Colonic mucosa (tissue), 4 donors: ENCODE measurements around the gene CCR4. TPM values are rescaled to one million over a fixed set of nuclear protein-coding genes. Genes with fewer than 3 reads are reported as not detected.
"Not testable (repeated sequence)": the region's sequence is repeated elsewhere in the genome, so short reads cannot be mapped to it uniquely, and the experiment has no call there.

ENCODE experiments used
- DNase-seq: peaks from one replicate; pipeline ENCODE4 v3.0.0-alpha.2; 2020
- H3K27ac ChIP-seq: fragments of 200-600 bp; one replicate; pipeline ENCODE4 v1.8.0; 2021
- H3K27me3 ChIP-seq: fragments of 200-600 bp; one replicate; pipeline ENCODE4 v1.8.0; 2021
- H3K36me3 ChIP-seq: fragments of 200-600 bp; one replicate; pipeline ENCODE4 v1.8.0; 2021
- H3K4me1 ChIP-seq: fragments of 200-600 bp; one replicate; pipeline ENCODE4 v1.8.0; 2021; ENCODE audit warnings: mild to moderate bottlenecking
- H3K4me3 ChIP-seq: fragments of 200-600 bp; one replicate; pipeline ENCODE4 v1.8.0; 2021
- H3K9ac ChIP-seq, 2 donors: one replicate each; pipeline ENCODE4 v1.7.0; 2013; ENCODE audit warnings: control low read depth in 2 of 2, low read depth in 2 of 2, low read length in 2 of 2
- H3K9me3 ChIP-seq: fragments of 200-600 bp; one replicate; pipeline ENCODE4 v1.8.0; 2021
- intact Hi-C: fragments of 100-400 bp; cut with DNase I; formaldehyde crosslinking; loops from one replicate; pipeline ENCODE4 v1.14.1; 2022
- total RNA-seq, 2 donors: library from RNA; stranded (reverse); fragmentation: NEBNext Ultra II Directional in 1 of 2; extraction: Animal tissue kit (Norgen Biotek cat#: 25700) in 1 of 2; gene quantifications; one replicate each; pipeline ENCODE4 v1.2.1, GENCODE V29; 2021
- TF ChIP-seq, protein P1 (sequence below): fragments of 200-600 bp; IDR thresholded peaks from one replicate; pipeline ENCODE4 v1.8.0; 2022; ENCODE audit warnings: antibody characterized with exemption, mild to moderate bottlenecking
- donor health status: healthy.
- donor health status: DM: no; HTN: no; CAD: no.
- donor health status: DM: no; HTN: no; CAD: no.

The CCR4 gene
- total RNA-seq, 2 donors from 2014 or later: 0.49 to 0.69 TPM

DNA sequence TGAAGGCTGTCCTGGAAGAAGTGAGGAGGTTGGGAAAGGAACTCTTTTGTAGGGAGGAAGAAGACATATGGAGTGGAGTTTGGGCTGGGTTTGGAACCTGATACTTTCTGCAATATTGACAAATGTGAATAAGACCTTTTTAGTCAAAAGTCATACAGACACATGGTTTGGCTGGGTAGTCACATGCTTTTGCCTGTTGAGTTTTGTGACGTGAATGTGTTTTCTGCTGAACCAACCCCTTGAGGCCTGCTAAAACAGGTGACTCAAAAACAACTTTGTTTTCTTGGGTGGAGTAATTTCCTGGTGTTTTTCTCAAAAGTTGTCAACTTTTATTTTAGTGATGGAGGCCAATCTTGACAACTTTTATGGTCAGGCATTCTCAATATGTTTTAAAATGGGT, 39.4 kb upstream of the CCR4 start:
- TF ChIP-seq, protein P1, sequence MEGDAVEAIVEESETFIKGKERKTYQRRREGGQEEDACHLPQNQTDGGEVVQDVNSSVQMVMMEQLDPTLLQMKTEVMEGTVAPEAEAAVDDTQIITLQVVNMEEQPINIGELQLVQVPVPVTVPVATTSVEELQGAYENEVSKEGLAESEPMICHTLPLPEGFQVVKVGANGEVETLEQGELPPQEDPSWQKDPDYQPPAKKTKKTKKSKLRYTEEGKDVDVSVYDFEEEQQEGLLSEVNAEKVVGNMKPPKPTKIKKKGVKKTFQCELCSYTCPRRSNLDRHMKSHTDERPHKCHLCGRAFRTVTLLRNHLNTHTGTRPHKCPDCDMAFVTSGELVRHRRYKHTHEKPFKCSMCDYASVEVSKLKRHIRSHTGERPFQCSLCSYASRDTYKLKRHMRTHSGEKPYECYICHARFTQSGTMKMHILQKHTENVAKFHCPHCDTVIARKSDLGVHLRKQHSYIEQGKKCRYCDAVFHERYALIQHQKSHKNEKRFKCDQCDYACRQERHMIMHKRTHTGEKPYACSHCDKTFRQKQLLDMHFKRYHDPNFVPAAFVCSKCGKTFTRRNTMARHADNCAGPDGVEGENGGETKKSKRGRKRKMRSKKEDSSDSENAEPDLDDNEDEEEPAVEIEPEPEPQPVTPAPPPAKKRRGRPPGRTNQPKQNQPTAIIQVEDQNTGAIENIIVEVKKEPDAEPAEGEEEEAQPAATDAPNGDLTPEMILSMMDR: no peak
- no peaks in the 10 kb centered on the region for H3K9me3 ChIP-seq
- no peaks in the 10 kb centered on the region for H3K36me3 ChIP-seq
- intact Hi-C loops: no loop called here
- H3K4me1 ChIP-seq: no peaks in the 10 kb centered on the region
- no peak for DNase-seq
- H3K9ac ChIP-seq: no peak overlapping the region
- H3K27ac ChIP-seq: no peak overlapping the region
- H3K4me3 ChIP-seq: no peak overlapping the region
- no peaks in the 10 kb centered on the region for H3K27me3 ChIP-seq

DNA sequence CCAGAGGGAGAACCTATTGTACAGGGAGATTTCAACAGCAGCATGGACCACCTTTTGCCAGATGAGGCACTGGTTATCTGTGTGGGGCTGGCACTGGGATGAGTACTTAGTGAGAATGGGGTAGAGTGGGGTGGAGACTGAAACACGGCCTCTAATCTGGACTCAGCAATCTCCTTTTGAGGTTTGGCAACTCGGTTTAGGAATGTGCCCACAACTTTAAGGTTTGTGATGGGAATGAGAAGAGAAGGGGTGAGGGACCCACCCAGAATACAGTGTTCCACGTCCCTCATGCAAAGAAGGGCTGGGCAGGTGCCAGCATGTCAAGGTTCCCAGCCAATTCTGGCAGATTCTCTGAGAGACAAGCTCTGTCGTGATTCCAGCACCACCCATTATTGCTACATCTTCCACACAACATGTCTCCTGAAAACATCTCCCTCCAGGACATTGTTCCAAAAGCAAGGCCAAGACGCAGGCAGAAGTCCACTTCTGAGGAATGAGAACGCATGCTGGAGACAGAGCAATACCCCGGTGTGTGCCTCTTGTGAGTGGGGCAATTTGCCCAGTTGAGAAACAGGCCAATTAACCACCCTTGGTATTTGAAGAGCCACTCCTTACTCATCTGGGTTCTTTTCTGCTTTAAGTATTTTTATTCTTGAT, 37.5 kb upstream of the CCR4 start:
- H3K4me3 ChIP-seq: no peak overlapping the region
- H3K9me3 ChIP-seq: no peaks in the 10 kb centered on the region
- H3K9ac ChIP-seq: no peak overlapping the region
- H3K27me3 ChIP-seq: no peaks in the 10 kb centered on the region
- TF ChIP-seq, protein P1: no peak
- DNase-seq: no peak
- no peaks in the 10 kb centered on the region for H3K36me3 ChIP-seq
- H3K4me1 ChIP-seq: no peaks in the 10 kb centered on the region
- intact Hi-C loops: no loop called here
- no peak overlapping the region for H3K27ac ChIP-seq

DNA sequence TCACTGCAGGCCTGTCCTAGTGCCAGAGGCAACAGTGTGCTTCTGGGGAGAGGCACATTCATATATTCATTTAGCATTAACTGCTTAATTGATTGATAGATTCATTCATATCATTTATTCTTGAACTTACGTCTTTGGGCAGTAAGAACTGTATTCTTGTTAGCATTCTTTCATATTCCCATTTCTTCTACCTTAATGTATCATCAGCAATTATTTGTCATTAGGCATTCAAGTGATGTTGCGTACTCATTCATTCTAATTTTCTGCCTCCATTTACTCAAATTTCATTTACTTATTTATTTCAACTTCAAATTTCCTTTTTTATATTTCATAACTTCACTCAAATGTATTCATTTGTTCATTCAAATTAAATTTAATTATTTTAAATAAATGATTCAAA, 31.5 kb upstream of the CCR4 start:
- intact Hi-C loops: no loop called here
- TF ChIP-seq, protein P1: no peak

DNA sequence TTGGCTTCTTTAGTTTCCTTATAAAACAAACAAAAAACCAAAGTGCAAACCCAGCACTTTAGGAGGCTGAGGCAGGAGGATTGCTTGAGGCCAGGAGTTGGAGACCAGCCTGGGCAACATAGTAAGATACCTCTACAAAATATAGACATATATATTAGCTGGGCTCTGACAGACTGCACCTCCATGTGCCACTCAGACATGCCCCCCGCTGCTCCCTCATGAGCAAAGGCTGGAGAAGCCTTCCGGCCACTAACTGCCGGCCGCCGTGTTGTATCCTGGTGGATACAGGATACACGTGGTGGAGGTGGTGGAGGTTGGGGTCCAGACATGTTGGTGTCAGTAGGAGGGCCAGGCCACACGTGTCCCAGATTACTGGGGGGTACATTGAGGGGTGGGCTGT, 29.4 kb upstream of the CCR4 start:
- intact Hi-C loops: no loop called here
- H3K27me3 ChIP-seq: no peaks in the 10 kb centered on the region
- no peak for DNase-seq
- H3K4me1 ChIP-seq: no peaks in the 10 kb centered on the region
- H3K36me3 ChIP-seq: no peaks in the 10 kb centered on the region
- no peak overlapping the region for H3K9ac ChIP-seq
- H3K4me3 ChIP-seq: no peak overlapping the region
- TF ChIP-seq, protein P1: no peak
- no peak overlapping the region for H3K27ac ChIP-seq
- no peaks in the 10 kb centered on the region for H3K9me3 ChIP-seq

More for the DNA sequence above, 31.5 kb upstream of the CCR4 start:
- Histone ChIP-seq H3K36me3 (no peaks in the 10 kb centered on the region), H3K4me1 (no peaks in the 10 kb centered on the region), H3K9ac (no peak overlapping the region), H3K27me3 (no peaks in the 10 kb centered on the region), H3K27ac (no peak overlapping the region), H3K4me3 (no peak overlapping the region), H3K9me3 (no peaks in the 10 kb centered on the region)
- DNase-seq: no peak

DNA sequence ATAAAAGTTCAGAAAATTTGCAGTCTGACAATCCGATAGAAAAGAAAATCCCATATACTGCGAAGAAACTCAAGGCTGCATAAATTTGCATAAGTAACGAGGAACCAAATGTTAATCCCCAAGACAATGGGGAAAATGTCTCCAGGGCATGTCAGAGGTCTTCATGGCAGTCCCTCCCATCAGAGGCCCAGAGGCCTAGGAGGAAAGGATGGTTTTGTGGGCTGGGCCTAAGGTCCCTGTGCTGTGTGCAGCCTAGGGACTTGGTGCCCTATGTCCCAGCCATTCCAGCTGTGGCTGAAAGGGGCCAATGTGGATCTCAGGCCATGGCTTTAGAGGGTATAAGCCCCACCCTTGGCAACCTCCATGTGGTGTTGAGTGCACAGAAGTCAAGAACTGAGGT, 21.3 kb upstream of the CCR4 start:
- Histone ChIP-seq H3K4me3 (no peak overlapping the region), H3K4me1 (no peaks in the 10 kb centered on the region), H3K27ac (no peak overlapping the region), H3K36me3 (no peaks in the 10 kb centered on the region), H3K9ac (no peak overlapping the region), H3K27me3 (no peaks in the 10 kb centered on the region), H3K9me3 (no peaks in the 10 kb centered on the region)
- intact Hi-C loops: loop anchor here (5.0 kb wide), 1 partner anchor 198 kb away; no protein-coding TSS in a partner anchor
- DNase-seq: no peak
- TF ChIP-seq, protein P1: no peak

DNA sequence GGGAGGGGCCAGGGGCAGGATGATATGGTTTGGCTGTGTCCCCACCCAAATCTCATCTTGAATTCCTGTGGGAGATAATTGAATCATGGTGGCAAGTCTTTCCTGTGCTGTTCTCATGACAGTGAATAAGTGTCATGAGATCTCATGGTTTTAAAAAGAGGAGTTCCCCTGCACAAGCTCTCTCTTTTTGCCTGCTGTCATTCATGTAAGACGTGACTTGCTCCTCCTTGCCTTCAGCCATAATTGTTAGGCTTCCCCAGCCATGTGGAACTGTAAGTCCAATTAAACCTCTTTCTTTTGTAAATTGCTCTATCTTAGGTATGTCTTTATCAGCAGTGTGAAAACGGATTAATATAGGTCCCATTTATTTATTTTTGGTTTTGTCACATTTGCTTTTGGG, 20.2 kb upstream of the CCR4 start:
- H3K9me3 ChIP-seq, H3K9ac ChIP-seq, H3K36me3 ChIP-seq, H3K27ac ChIP-seq, H3K4me3 ChIP-seq, H3K4me1 ChIP-seq, H3K27me3 ChIP-seq, DNase-seq: not testable (repeated sequence)
- intact Hi-C loops: loop anchor here (5.0 kb wide), 1 partner anchor 199 kb away; no protein-coding TSS in a partner anchor
